ENCODE measurements around the gene IFNL4. TPM values are rescaled to one million over a fixed set of nuclear protein-coding genes. Genes with fewer than 3 reads are reported as not detected.

IFNL4 gene
- total and polyA plus RNA-seq, 2 experiments from 2014 or later, result not detected

- Mint-ChIP-seq H3K27ac (no peak overlapping the region), H3K36me3 (ENCODE audit: low read depth) (no peaks in the 10 kb centered on the region), H3K9me3 (no peaks in the 10 kb centered on the region; the same call in 1 of the 3 replicates), H3K4me1 (no peaks in the 10 kb centered on the region; the same call in 2 of the 3 replicates), H3K27me3 (ENCODE audit: insufficient read depth, low read depth, poor library complexity) (peaks cover 55% of the 10 kb centered on the region), H3K4me3 (no peak overlapping the region)
- no peak overlapping the region for H3K27ac ChIP-seq (ENCODE audit: low read depth)
- TF ChIP-seq ZNF331 (CRISPR knock-in tag; IDR thresholded peaks at IDR 0.05; ENCODE audit: low read depth) (no peak), ETS1 (IDR thresholded peaks at IDR 0.05) (no peak), EZH2phosphoT487 (IDR thresholded peaks at IDR 0.05; ENCODE audit: unreplicated experiment) (no peak), STAT1 (IDR thresholded peaks at IDR 0.05; ENCODE audit: unreplicated experiment) (no peak), ZNF462 (CRISPR knock-in tag; IDR thresholded peaks at IDR 0.05) (no peak), CTCF (conservative IDR thresholded peaks at IDR 0.05; ENCODE audit: low read depth in 2 of 2) (no peak), EZH2 (IDR thresholded peaks at IDR 0.05; ENCODE audit: low read depth, unreplicated experiment) (no peak)
- H4K20me1 ChIP-seq (replicated peaks; ENCODE audit: insufficient read depth), result peaks cover 2% of the 10 kb centered on the region; the same call in 1 of the 2 replicates
- no peaks in the 10 kb centered on the region for H3K36me3 ChIP-seq (ENCODE audit: insufficient read depth)
- no peaks in the 10 kb centered on the region for H3K9me2 ChIP-seq (ENCODE audit: insufficient read depth)
- H3K79me2 ChIP-seq (replicated peaks; ENCODE audit: insufficient read depth), result no peaks in the 10 kb centered on the region
- H3K4me1 ChIP-seq (ENCODE audit: insufficient read depth), result no peaks in the 10 kb centered on the region; the same call in 1 of the 2 replicates
- ATAC-seq (no peak), DNase-seq (ENCODE audit: low spot score) (no peak)
- H3K4me2 ChIP-seq, result no peak overlapping the region
- no peaks in the 10 kb centered on the region for H3F3A ChIP-seq (replicated peaks; ENCODE audit: low read depth)
- H3K27me3 ChIP-seq (ENCODE audit: insufficient read depth), result peaks cover 64% of the 10 kb centered on the region
- H3K4me3 ChIP-seq, result no peak overlapping the region
- H2AFZ ChIP-seq, result no peak overlapping the region
These were observed 3.2 kb upstream of the IFNL4 start for GRCh38 chr19:39251846-39252245.

All from GM23338 (cell line).